SW480 (cell line): ENCODE results near the gene SERTAD1.

Experiments
- DNase-seq: peaks from one replicate; pipeline ENCODE4 v3.0.0-alpha.2; 2016; ENCODE audit warnings: low spot score

SERTAD1 gene

GRCh38 chr19:40376286-40376862 is 49.4 kb downstream of the SERTAD1 start:
- no peak for DNase-seq

GRCh38 chr19:40374084-40374483 is 51.7 kb downstream of the SERTAD1 start:
- DNase-seq: no peak

GRCh38 chr19:40371802-40372122 is 54.0 kb downstream of the SERTAD1 start:
- no peak for DNase-seq
